Central memory CD8-positive, alpha-beta T cell (primary cell): ENCODE data around the gene SLC24A3.
"Not testable (repeated sequence)": the region's sequence is repeated elsewhere in the genome, so short reads cannot be mapped to it uniquely, and the experiment has no call there.

Experiments used
- ATAC-seq: fragments of 150-1000 bp; cut with Tn5 transposase; replicated peaks from 2 replicates; pipeline ENCODE4 v1.10.0; 2022; ENCODE audit warnings: mild to moderate bottlenecking, moderate FRiP score, moderate number of reproducible peaks; ENCODE audit not compliant: poor library complexity, severe bottlenecking; ENCODE audit errors: extremely low read depth
- DNase-seq, 2 donors: peaks; one replicate each; pipeline ENCODE4 v3.0.0; 2021; ENCODE audit warnings: low spot score in 2 of 2
- H3K27ac Mint-ChIP-seq: one replicate; pipeline ENCODE4 v1.8.0; 2022; ENCODE audit warnings: low read depth, mild to moderate bottlenecking, moderate library complexity, mixed read lengths
- H3K27me3 Mint-ChIP-seq: one replicate; pipeline ENCODE4 v1.8.0; 2022; ENCODE audit warnings: mixed read lengths
- H3K36me3 Mint-ChIP-seq: one replicate; pipeline ENCODE4 v1.8.0; 2022; ENCODE audit warnings: mild to moderate bottlenecking, moderate library complexity, mixed read lengths; ENCODE audit not compliant: insufficient read depth
- H3K4me1 Mint-ChIP-seq: one replicate; pipeline ENCODE4 v1.8.0; 2022; ENCODE audit warnings: mixed read lengths
- H3K4me3 Mint-ChIP-seq: one replicate; pipeline ENCODE4 v1.8.0; 2022; ENCODE audit warnings: mild to moderate bottlenecking, moderate library complexity, mixed read lengths
- H3K9me3 Mint-ChIP-seq: one replicate; pipeline ENCODE4 v1.8.0; 2022; ENCODE audit warnings: mixed read lengths

SLC24A3 gene

DNA sequence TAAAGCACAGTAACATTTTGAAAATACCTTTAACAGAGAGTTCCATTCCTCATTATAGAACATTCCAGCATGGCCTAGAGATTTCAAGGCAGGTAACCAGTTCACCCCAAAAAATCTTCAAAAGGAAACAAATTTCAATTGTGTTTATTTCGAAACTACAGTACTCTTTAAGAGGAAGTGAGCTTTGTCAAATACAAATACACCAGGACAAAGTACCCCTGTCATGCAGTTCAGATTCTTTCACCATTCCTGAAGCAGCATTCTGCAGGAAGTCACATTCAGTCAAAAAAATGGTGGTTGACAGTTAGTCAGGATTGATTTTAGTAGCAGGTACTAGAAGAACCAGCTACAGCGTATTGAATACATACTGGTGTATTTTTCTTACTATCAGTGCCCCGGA lies 456.0 kb downstream of the SLC24A3 start:
- no peaks in the 10 kb centered on the region for H3K36me3 Mint-ChIP-seq
- H3K9me3 Mint-ChIP-seq, result no peaks in the 10 kb centered on the region
- no peak overlapping the region for H3K4me3 Mint-ChIP-seq
- no peak overlapping the region for H3K27ac Mint-ChIP-seq
- DNase-seq (no peak), ATAC-seq (no peak)
- H3K27me3 Mint-ChIP-seq, result peaks cover 30% of the 10 kb centered on the region
- peaks cover 9% of the 10 kb centered on the region for H3K4me1 Mint-ChIP-seq

DNA sequence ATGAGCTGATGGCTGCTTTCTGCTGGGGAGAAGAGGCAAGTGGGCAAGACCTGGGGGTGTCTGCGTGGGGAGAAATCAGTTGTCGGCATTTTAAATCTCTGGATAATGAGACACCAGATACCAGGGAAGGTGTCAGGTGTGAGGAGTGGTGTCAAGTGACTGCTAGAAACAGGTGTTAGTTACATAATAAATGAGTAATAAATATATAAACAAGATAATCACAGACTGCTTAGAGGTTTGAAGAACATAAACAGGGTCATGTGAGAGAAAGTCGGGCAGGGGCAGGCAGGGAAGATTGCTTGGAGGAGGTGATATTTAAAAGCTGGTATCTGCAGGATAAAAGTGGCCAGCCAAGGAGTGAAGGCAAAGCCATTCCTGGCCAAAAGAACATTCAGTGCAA lies 458.4 kb downstream of the SLC24A3 start:
- Mint-ChIP-seq H3K36me3 (no peaks in the 10 kb centered on the region), H3K27ac (no peak overlapping the region), H3K4me3 (no peak overlapping the region), H3K4me1 (peaks cover 5% of the 10 kb centered on the region), H3K9me3 (no peaks in the 10 kb centered on the region), H3K27me3 (peaks cover 17% of the 10 kb centered on the region)
- ATAC-seq, result no peak
- no peak for DNase-seq

DNA sequence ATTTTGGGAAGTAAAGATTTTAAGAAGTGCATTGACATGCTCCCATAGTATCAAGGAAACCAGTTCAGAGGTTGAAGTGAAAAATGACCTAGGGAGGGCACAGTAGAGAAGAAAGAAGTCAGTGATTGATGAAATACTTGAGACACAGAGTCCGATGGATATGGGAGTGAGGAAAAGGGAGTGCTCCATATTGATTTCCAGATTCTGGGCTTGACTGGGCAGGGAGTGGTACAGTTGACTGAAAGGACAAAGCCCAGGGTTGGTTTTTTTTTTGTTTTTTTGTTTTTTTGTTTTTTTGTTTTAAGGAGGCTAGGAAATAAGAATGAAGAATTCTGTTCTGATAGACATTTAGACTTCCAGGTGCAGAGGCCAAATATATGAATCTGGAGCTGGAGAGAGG lies 458.9 kb downstream of the SLC24A3 start:
- DNase-seq (no peak), ATAC-seq (no peak)
- no peak overlapping the region for H3K4me3 Mint-ChIP-seq
- peaks cover 5% of the 10 kb centered on the region for H3K4me1 Mint-ChIP-seq
- H3K27me3 Mint-ChIP-seq, result peaks cover 16% of the 10 kb centered on the region
- no peaks in the 10 kb centered on the region for H3K36me3 Mint-ChIP-seq
- no peak overlapping the region for H3K27ac Mint-ChIP-seq
- H3K9me3 Mint-ChIP-seq, result no peaks in the 10 kb centered on the region

DNA sequence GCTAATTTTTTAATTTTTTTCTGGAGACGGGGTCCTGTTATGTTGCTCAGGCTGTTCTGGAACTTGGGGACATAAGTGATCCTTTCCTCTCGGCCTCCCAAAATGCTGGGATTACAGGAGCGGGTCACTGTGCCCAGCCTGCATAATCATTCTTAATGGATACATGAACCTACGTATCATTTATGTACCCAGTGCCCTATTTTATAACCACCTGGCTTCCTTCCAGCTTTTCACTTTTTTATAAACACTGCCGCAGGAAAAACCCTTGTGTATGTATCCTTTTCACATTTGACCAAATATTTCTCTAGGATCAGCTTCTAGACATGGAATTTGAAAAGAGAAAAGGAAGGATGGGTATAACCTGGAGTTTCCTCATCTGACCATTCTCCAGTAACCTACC lies 460.1 kb downstream of the SLC24A3 start:
- Mint-ChIP-seq H3K4me1 (peaks cover 5% of the 10 kb centered on the region), H3K4me3 (no peak overlapping the region), H3K36me3 (no peaks in the 10 kb centered on the region), H3K9me3 (no peaks in the 10 kb centered on the region), H3K27me3 (peaks cover 9% of the 10 kb centered on the region), H3K27ac (no peak overlapping the region)
- ATAC-seq (no peak), DNase-seq (no peak)

DNA sequence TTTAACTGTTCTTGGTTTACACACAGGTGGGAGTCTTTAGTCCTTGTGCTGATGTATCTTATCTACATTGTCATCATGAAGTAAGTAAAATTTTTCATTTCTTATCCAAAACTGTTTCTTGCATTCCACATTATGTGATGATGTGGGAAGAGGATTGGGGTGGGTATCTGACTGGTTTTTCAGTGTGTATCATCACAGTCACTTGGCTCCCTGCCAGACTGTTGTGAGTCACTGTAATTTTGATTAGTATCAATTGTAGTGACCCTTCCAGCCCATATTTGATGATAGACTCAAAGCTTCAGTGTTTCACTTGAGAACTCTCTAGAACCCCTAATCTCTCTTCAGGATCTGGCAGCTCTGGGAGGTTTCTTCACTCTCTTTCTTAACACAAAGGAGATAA lies 461.1 kb downstream of the SLC24A3 start:
- Mint-ChIP-seq H3K27ac (no peak overlapping the region), H3K27me3 (peaks cover 9% of the 10 kb centered on the region), H3K9me3 (no peaks in the 10 kb centered on the region), H3K4me3 (no peak overlapping the region), H3K36me3 (no peaks in the 10 kb centered on the region), H3K4me1 (peaks cover 5% of the 10 kb centered on the region)
- ATAC-seq (no peak), DNase-seq (no peak)

DNA sequence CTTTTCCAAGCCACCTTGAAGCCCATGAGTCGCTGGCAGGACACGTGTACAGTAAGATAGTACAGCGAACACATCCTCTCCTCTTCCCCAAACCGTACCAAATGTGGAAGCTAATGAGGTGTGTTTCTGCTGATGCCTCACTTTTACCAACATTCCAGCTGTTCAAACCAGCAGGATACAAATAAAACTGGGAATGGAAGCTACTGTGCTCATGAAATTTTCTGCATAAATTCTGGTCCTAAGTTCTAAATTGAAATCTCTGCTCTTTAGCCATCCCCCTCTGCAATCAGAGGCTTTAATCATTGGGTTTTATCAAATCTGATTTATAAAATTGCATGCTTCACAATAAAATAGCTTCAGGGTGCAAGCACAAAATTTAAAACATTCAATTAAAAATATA lies 463.8 kb downstream of the SLC24A3 start:
- H3K9me3 Mint-ChIP-seq, result peaks cover 6% of the 10 kb centered on the region
- H3K36me3 Mint-ChIP-seq, result no peaks in the 10 kb centered on the region
- H3K27ac Mint-ChIP-seq, result no peak overlapping the region
- no peak for DNase-seq
- H3K4me3 Mint-ChIP-seq, result no peak overlapping the region
- H3K27me3 Mint-ChIP-seq, result peaks cover 9% of the 10 kb centered on the region
- H3K4me1 Mint-ChIP-seq, result peaks cover 5% of the 10 kb centered on the region
- ATAC-seq, result no peak

DNA sequence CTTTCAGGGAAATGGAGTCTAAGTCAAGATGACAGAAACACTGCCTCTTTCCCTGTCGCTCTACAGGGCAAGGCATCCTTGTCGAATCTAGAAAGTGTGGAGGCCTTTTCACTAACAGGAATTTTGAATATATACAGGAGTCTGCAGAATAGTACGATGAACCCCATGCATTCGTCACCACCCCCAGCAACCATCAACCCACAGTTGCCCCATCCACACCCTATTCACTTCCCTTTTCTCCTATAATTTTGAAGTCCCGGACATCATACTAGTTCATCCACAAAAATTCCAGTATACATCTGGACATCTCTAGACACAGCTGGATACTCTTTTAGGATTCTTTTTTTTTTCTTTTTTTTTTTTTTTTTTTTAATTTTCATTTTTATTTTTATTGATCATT lies 464.9 kb downstream of the SLC24A3 start:
- no peaks in the 10 kb centered on the region for H3K36me3 Mint-ChIP-seq

DNA sequence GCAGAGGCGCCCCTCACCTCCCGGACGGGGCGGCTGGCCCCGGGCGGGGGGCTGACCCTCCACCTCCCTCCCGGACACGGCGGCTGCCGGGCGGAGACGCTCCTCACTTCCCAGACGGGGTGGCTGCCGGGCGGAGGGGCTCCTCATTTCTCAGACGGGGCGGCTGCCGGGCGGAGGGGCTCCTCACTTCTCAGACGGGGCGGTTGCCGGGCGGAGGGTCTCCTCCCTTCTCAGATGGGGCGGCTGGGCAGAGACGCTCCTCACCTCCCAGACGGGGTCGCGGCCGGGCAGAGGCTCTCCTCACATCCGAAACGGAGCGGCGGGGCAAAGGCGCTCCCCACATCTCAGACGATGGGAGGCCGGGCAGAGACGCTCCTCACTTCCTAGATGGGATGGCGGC lies 466.1 kb downstream of the SLC24A3 start:
- H3K4me1 Mint-ChIP-seq, H3K9me3 Mint-ChIP-seq, H3K27ac Mint-ChIP-seq, H3K27me3 Mint-ChIP-seq, ATAC-seq, H3K4me3 Mint-ChIP-seq, DNase-seq, H3K36me3 Mint-ChIP-seq: not testable (repeated sequence)

More for the DNA sequence above, 464.9 kb downstream of the SLC24A3 start:
- H3K27me3 Mint-ChIP-seq, result peaks cover 9% of the 10 kb centered on the region
- no peak overlapping the region for H3K27ac Mint-ChIP-seq
- peaks cover 6% of the 10 kb centered on the region for H3K9me3 Mint-ChIP-seq
- no peak for ATAC-seq
- no peak overlapping the region for H3K4me3 Mint-ChIP-seq
- no peak for DNase-seq
- no peaks in the 10 kb centered on the region for H3K4me1 Mint-ChIP-seq

DNA sequence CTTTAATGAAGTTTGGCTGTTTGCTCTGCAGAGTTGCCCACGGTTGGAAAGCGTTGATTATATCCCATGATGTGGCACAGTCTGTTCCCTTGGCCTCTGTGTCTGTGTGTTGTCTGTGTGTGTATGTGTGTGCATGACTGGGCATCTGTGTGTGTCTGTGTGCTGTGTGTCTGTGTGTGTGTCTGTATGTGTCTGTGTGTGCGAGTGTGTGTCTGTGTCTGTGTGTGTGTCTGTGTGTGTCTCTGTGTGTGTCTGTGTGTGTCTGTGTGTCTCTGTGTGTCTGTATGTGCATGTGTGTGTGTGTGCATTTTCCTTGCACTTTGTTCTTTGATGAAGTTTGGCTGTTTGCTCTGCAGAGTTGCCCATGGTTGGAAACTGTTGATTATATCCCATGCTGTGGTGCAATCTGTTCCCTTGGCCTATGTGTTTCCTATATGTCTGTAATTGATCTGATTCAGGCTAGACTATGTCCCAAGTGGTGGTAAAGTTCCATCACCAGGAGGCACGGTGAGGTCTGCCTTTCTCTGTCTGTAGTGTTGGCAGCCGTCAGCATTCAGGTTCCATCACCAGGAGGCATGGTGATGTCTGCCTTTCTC lies 467.6 kb downstream of the SLC24A3 start:
- H3K36me3 Mint-ChIP-seq, result no peaks in the 10 kb centered on the region
- DNase-seq, result no peak
- no peak overlapping the region for H3K27ac Mint-ChIP-seq

DNA sequence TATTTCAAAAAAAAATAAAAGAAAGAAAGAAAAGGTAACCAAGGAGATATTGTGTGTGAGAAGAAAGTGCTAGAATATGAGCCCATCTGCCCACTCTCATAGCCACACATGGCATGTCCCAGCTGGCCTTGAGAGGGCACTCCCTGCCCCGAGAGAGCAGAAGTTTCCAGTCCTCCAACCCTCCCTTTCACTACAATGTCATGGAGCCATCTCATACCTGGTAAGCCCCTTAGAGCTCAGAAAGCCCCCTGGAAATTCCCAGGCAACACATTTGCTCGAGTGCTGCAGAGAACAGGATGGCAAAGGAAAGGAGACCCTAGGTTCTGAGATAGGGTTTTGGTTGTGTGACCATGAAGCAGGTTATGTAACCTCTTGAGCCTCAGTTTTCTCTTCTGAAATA lies 469.8 kb downstream of the SLC24A3 start:
- H3K4me1 Mint-ChIP-seq, result no peaks in the 10 kb centered on the region
- no peak overlapping the region for H3K4me3 Mint-ChIP-seq
- no peak for ATAC-seq
- H3K36me3 Mint-ChIP-seq, result no peaks in the 10 kb centered on the region
- H3K27me3 Mint-ChIP-seq, result peaks cover 16% of the 10 kb centered on the region
- H3K27ac Mint-ChIP-seq, result no peak overlapping the region
- peaks cover 6% of the 10 kb centered on the region for H3K9me3 Mint-ChIP-seq
- DNase-seq, result no peak

More for the DNA sequence above, 467.6 kb downstream of the SLC24A3 start:
- Mint-ChIP-seq H3K27me3 (peaks cover 7% of the 10 kb centered on the region), H3K4me1 (no peaks in the 10 kb centered on the region), H3K9me3 (peaks cover 6% of the 10 kb centered on the region), H3K4me3 (no peak overlapping the region)
- ATAC-seq, result no peak

DNA sequence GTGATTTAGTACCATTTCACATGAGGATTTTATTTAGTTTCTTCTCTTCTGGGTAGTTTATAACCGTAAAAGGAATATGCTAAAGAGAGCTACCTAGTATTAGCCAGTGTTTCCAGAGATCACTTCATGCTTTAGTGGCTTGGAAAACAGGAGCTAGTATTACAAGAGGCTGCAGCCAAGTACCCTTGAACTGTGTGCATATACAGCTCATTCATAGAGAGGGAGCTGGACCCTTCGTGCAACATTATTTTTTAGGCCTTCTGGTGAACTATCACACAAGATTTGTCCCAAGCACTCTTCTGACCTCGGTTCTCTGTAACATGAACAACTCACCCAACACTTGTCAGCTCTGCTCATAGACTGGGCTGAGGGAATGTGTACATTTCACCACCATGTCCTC lies 470.7 kb downstream of the SLC24A3 start:
- Mint-ChIP-seq H3K9me3 (peaks cover 6% of the 10 kb centered on the region), H3K27ac (no peak overlapping the region), H3K4me3 (no peak overlapping the region), H3K36me3 (no peaks in the 10 kb centered on the region), H3K4me1 (no peaks in the 10 kb centered on the region), H3K27me3 (peaks cover 16% of the 10 kb centered on the region)
- ATAC-seq, result no peak
- no peak for DNase-seq

DNA sequence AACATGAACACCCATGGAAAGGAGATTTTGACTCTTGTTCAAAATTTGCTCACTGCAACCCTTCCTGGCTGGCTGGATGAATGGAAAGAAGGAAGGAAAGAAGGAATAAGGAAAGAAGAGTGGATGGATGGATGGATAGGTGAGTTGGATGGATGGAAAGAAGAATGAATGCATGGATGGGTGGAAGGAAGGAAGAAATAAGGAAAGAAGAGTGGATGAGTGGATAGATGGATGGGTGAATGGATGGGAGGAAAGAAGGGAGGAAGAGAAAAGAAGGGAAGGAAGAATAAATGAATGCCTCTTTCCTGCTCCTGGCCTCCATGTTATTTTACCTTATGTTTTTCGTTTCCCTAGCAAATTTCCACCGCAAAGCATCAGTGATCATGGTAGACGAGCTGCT lies 471.4 kb downstream of the SLC24A3 start:
- Mint-ChIP-seq H3K27me3 (peaks cover 16% of the 10 kb centered on the region), H3K27ac (no peak overlapping the region)

DNA sequence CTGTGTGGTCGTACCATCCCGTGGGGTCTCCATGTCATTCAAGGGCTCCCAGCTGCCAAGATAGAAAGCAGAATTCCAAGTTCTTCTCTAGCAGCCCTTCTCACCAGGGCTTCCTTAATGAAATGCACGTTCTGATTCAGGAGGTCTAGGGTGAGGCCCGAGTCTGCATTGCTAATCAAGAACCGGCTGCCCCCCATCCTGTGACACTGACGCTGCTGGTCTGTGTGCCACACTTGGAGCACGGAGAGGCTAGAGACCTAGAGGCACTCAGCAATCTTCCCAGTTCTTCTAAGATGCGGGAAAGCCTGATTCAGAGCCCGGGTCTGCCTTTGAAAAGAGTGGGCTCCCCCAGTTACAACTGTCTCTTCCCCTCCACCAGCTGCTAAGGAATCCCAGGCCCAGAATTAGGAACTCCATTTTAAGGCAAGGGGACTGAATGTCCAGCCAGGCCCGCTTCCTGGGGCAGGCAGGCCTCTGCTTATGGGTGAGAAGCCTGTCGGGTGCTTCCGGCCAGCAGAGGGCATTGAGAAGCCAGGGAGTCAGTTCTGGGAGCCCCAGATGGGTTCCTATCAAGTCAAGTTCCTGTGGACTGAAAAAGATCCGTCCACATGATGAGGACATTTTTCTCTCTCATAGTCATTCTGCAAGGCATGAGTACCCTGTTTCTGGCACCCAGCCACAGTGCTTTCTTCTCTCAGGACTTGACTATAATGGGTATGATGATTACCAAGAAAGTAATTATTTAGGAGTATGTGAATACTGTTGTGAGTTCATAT lies 475.8 kb downstream of the SLC24A3 start:
- no peak for DNase-seq
- no peak for ATAC-seq
- Mint-ChIP-seq H3K27ac (no peak overlapping the region), H3K27me3 (peaks cover 48% of the 10 kb centered on the region), H3K9me3 (no peaks in the 10 kb centered on the region), H3K36me3 (no peaks in the 10 kb centered on the region), H3K4me3 (no peak overlapping the region), H3K4me1 (no peaks in the 10 kb centered on the region)

More for the DNA sequence above, 471.4 kb downstream of the SLC24A3 start:
- H3K4me3 Mint-ChIP-seq, result no peak overlapping the region
- no peaks in the 10 kb centered on the region for H3K4me1 Mint-ChIP-seq
- no peaks in the 10 kb centered on the region for H3K36me3 Mint-ChIP-seq
- H3K9me3 Mint-ChIP-seq, result peaks cover 6% of the 10 kb centered on the region
- DNase-seq (no peak), ATAC-seq (no peak)
